HEK293T (cell line): ENCODE data around the gene BEGAIN.

Experiments
- CTCF ChIA-PET: fragments of 350-600 bp; formaldehyde crosslinking; extraction: SDS; loops from one replicate; lab custom pipeline; 2021; ENCODE audit warnings: antibody characterized with exemption, inconsistent platforms; lab: Yijun Ruan, JAX
- POLR2A ChIA-PET: fragments of 350-600 bp; formaldehyde crosslinking; extraction: SDS; loops from one replicate; lab custom pipeline; 2020; ENCODE audit warnings: antibody characterized with exemption, inconsistent platforms; lab: Yijun Ruan, JAX
- DNase-seq: peaks from one replicate; pipeline ENCODE4 v3.0.0; 2012; ENCODE audit warnings: mixed read lengths; ENCODE audit errors: extremely low spot score
- ARNT ChIP-seq: fragments of 450-650 bp; IDR thresholded peaks from 2 replicates; pipeline ENCODE4 v1.6.1; 2017; ENCODE audit warnings: mild to moderate bottlenecking
- BHLHE40 ChIP-seq: fragments of 450-650 bp; IDR thresholded peaks from 2 replicates; pipeline ENCODE4 v1.6.1; 2016; ENCODE audit warnings: mild to moderate bottlenecking, moderate library complexity, borderline replicate concordance
- CTBP1 ChIP-seq: fragments of 450-650 bp; IDR thresholded peaks from 2 replicates; pipeline ENCODE4 v1.6.1; 2016; ENCODE audit warnings: borderline replicate concordance
- ELF4 ChIP-seq: fragments of 450-650 bp; IDR thresholded peaks from 2 replicates; pipeline ENCODE4 v1.6.1; 2017; ENCODE audit warnings: antibody characterized with exemption
- FOXA1 ChIP-seq: fragments of 450-650 bp; IDR thresholded peaks from 2 replicates; pipeline ENCODE4 v1.6.1; 2016; ENCODE audit warnings: mild to moderate bottlenecking
- FOXK2 ChIP-seq: fragments of 450-650 bp; IDR thresholded peaks from 2 replicates; pipeline ENCODE4 v1.6.1; 2016; ENCODE audit warnings: mild to moderate bottlenecking
- FOXM1 ChIP-seq: fragments of 450-650 bp; IDR thresholded peaks from 2 replicates; pipeline ENCODE4 v1.6.1; 2017; ENCODE audit warnings: mild to moderate bottlenecking, borderline replicate concordance
- HDGF ChIP-seq: fragments of 450-650 bp; IDR thresholded peaks from 2 replicates; pipeline ENCODE4 v1.6.1; 2017; ENCODE audit warnings: antibody characterized with exemption, borderline replicate concordance
- L3MBTL2 ChIP-seq: fragments of 450-650 bp; conservative IDR thresholded peaks from 2 replicates; pipeline ENCODE4 v1.6.1; 2016; ENCODE audit warnings: mild to moderate bottlenecking
- LEF1 ChIP-seq: fragments of 450-650 bp; IDR thresholded peaks from 2 replicates; pipeline ENCODE4 v1.6.1; 2017; ENCODE audit warnings: mild to moderate bottlenecking, borderline replicate concordance
- NFRKB ChIP-seq: fragments of 450-650 bp; IDR thresholded peaks from 2 replicates; pipeline ENCODE4 v1.6.1; 2016; ENCODE audit warnings: mild to moderate bottlenecking, moderate library complexity
- PKNOX1 ChIP-seq: fragments of 450-650 bp; IDR thresholded peaks from 2 replicates; pipeline ENCODE4 v1.6.1; 2016
- SP1 ChIP-seq: fragments of 450-650 bp; IDR thresholded peaks from 2 replicates; pipeline ENCODE4 v1.6.1; 2017
- SUZ12 ChIP-seq: fragments of 450-650 bp; IDR thresholded peaks from 2 replicates; pipeline ENCODE4 v1.6.1; 2016; ENCODE audit warnings: mild to moderate bottlenecking
- TARDBP ChIP-seq: fragments of 450-650 bp; IDR thresholded peaks from 2 replicates; pipeline ENCODE4 v1.6.1; 2016
- ZNF384 ChIP-seq: fragments of 450-650 bp; IDR thresholded peaks from 2 replicates; pipeline ENCODE4 v1.6.1; 2016

BEGAIN gene

GRCh38 chr14:100616854-100617409 lies 29.7 kb upstream of the BEGAIN start:
- no peak for DNase-seq
- CTCF ChIA-PET = no interaction called here
- TF ChIP-seq TARDBP = no peak
- no peak for TF ChIP-seq NFRKB
- no peak for TF ChIP-seq FOXK2
- TF ChIP-seq HDGF = no peak
- no peak for TF ChIP-seq SUZ12
- POLR2A ChIA-PET = interaction anchor here (1.7 kb wide), 1 partner anchor 10 kb away, joined by 5 read pairs; no protein-coding TSS in a partner anchor

GRCh38 chr14:100615736-100616695 lies 28.8 kb upstream of the BEGAIN start:
- ChIA-PET CTCF (interaction anchor here (0.5 to 0.6 kb wide), 2 partner anchors 15 to 106 kb away, joined by 3 to 8 read pairs; no protein-coding TSS in a partner anchor), POLR2A (interaction anchor here (1.7 kb wide), 1 partner anchor 9 kb away, joined by 5 read pairs; no protein-coding TSS in a partner anchor)
- TF ChIP-seq SP1 (no peak), LEF1 (no peak), L3MBTL2 (no peak), CTBP1 (no peak), SUZ12 (no peak), PKNOX1 (no peak), FOXK2 (no peak), FOXA1 (no peak), ELF4 (no peak), NFRKB (no peak)
- DNase-seq = no peak

GRCh38 chr14:100614803-100615202 lies 27.6 kb upstream of the BEGAIN start:
- no peak for DNase-seq
- no peak for TF ChIP-seq ELF4
- no peak for TF ChIP-seq HDGF
- TF ChIP-seq PKNOX1 = no peak
- no peak for TF ChIP-seq ZNF384
- no peak for TF ChIP-seq ARNT
- ChIA-PET CTCF (no interaction called here), POLR2A (no interaction called here)

- TF ChIP-seq FOXA1 (no peak), HDGF (no peak), L3MBTL2 (no peak), TARDBP (no peak), LEF1 (no peak), ZNF384 (no peak), CTBP1 (no peak)
- POLR2A ChIA-PET = no interaction called here
- DNase-seq = no peak
- CTCF ChIA-PET = interaction anchor here (0.6 kb wide), 1 partner anchor 32 kb away, joined by 3 read pairs; no protein-coding TSS in a partner anchor
Measured at GRCh38 chr14:100612986-100613385, 25.8 kb upstream of the BEGAIN start.

- CTCF ChIA-PET = no interaction called here
- POLR2A ChIA-PET = no interaction called here
- no peak for DNase-seq
- TF ChIP-seq NFRKB = no peak
- no peak for TF ChIP-seq BHLHE40
- TF ChIP-seq L3MBTL2 = no peak
- TF ChIP-seq ZNF384 = no peak
- no peak for TF ChIP-seq TARDBP
- TF ChIP-seq ARNT = no peak
- no peak for TF ChIP-seq SP1
- no peak for TF ChIP-seq LEF1
- no peak for TF ChIP-seq FOXK2
- no peak for TF ChIP-seq PKNOX1
- TF ChIP-seq HDGF = no peak
- TF ChIP-seq FOXA1 = no peak
- TF ChIP-seq CTBP1 = no peak
- TF ChIP-seq ELF4 = no peak
Measured at GRCh38 chr14:100611811-100612480, 24.7 kb upstream of the BEGAIN start.

- no peak for DNase-seq
- TF ChIP-seq FOXK2 = no peak
- TF ChIP-seq FOXM1 = no peak
- no peak for TF ChIP-seq FOXA1
- TF ChIP-seq ARNT = no peak
- TF ChIP-seq HDGF = no peak
- no peak for TF ChIP-seq PKNOX1
- TF ChIP-seq CTBP1 = no peak
- no peak for TF ChIP-seq SUZ12
- TF ChIP-seq LEF1 = no peak
- TF ChIP-seq NFRKB = no peak
- CTCF ChIA-PET = no interaction called here
- POLR2A ChIA-PET = no interaction called here
Measured at GRCh38 chr14:100610511-100611217, 23.4 kb upstream of the BEGAIN start.
